Activated T-helper 17 cell treated with anti-CD3 and anti-CD28 coated beads, Interleukin-2, amount 50 U/mL, for 72 hours (primary cell): ENCODE data around the gene ANP32A. TPM values are rescaled to one million over a fixed set of nuclear protein-coding genes. Genes with fewer than 3 reads are reported as not detected.

ENCODE experiments used
- ATAC-seq: fragments of 150-1000 bp; cut with Tn5 transposase; replicated peaks from 2 replicates; pipeline ENCODE4 v1.10.0; 2021; ENCODE audit warnings: mild to moderate bottlenecking, moderate library complexity
- H3K27ac Mint-ChIP-seq: one replicate; pipeline ENCODE4 v1.8.0; 2022; ENCODE audit warnings: mixed read lengths
- H3K27me3 Mint-ChIP-seq: one replicate; pipeline ENCODE4 v1.8.0; 2022; ENCODE audit warnings: mixed read lengths
- H3K36me3 Mint-ChIP-seq: one replicate; pipeline ENCODE4 v1.8.0; 2022; ENCODE audit warnings: low read depth, mild to moderate bottlenecking, mixed read lengths
- H3K4me1 Mint-ChIP-seq: one replicate; pipeline ENCODE4 v1.8.0; 2022; ENCODE audit warnings: mixed read lengths
- H3K4me3 Mint-ChIP-seq: one replicate; pipeline ENCODE4 v1.8.0; 2022; ENCODE audit warnings: mild to moderate bottlenecking, mixed read lengths
- H3K9me3 Mint-ChIP-seq: one replicate; pipeline ENCODE4 v1.8.0; 2022; ENCODE audit warnings: mixed read lengths
- total RNA-seq, 2 donors: library from RNA; stranded (reverse); gene quantifications; one replicate each; pipeline ENCODE4 v1.2.3, GENCODE V29; 2022

ANP32A gene
- total RNA-seq, 2 donors from 2014 or later = 130 to 221 TPM

- H3K27me3 Mint-ChIP-seq = peaks cover 3% of the 10 kb centered on the region
- H3K9me3 Mint-ChIP-seq = no peaks in the 10 kb centered on the region
- no peak overlapping the region for H3K4me3 Mint-ChIP-seq
- peak overlapping the region; percentile 71 for H3K27ac Mint-ChIP-seq
- peaks cover 10% of the 10 kb centered on the region for H3K4me1 Mint-ChIP-seq
- peak; percentile 77 for ATAC-seq
- H3K36me3 Mint-ChIP-seq = no peaks in the 10 kb centered on the region
These were observed 9.6 kb upstream of the ANP32A start for GRCh38 chr15:68830141-68830785.

- Mint-ChIP-seq H3K36me3 (no peaks in the 10 kb centered on the region), H3K4me3 (no peak overlapping the region), H3K4me1 (peaks cover 10% of the 10 kb centered on the region), H3K9me3 (no peaks in the 10 kb centered on the region), H3K27me3 (peaks cover 3% of the 10 kb centered on the region), H3K27ac (no peak overlapping the region)
- ATAC-seq = peak; percentile 75
These were observed 8.4 kb upstream of the ANP32A start for GRCh38 chr15:68829068-68829467.

GRCh38 chr15:68823561-68823960 lies 2.9 kb upstream of the ANP32A start:
- Mint-ChIP-seq H3K27me3 (no peaks in the 10 kb centered on the region), H3K27ac (no peak overlapping the region), H3K4me1 (peaks cover 5% of the 10 kb centered on the region), H3K9me3 (no peaks in the 10 kb centered on the region), H3K36me3 (peaks cover 21% of the 10 kb centered on the region), H3K4me3 (no peak overlapping the region)
- no peak for ATAC-seq

DNA sequence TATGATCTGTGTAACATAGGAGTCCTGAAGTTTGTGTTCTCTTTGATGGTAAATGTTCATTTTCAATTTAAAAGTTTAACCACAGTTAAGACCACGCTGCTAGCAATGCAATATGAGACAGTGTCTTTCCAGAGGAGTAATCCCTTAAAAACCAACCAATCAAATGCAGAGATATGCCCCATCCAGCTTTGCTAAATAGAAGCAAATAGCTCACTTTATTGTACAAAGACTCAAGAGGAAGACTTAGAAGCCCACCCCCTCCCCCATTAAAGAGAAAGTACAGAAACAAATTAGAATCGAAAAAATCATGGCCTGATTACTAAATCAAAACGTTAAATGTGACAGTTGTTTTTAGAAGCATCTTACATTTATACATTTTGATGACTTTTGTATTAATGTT lies 2.1 kb upstream of the ANP32A start:
- Mint-ChIP-seq H3K4me1 (peaks cover 5% of the 10 kb centered on the region), H3K9me3 (no peaks in the 10 kb centered on the region), H3K27ac (no peak overlapping the region), H3K4me3 (peak overlapping the region; percentile 99), H3K27me3 (no peaks in the 10 kb centered on the region), H3K36me3 (peaks cover 21% of the 10 kb centered on the region)
- no peak for ATAC-seq

GRCh38 chr15:68821841-68822381 lies 1.2 kb upstream of the ANP32A start:
- Mint-ChIP-seq H3K9me3 (no peaks in the 10 kb centered on the region), H3K4me1 (peaks cover 5% of the 10 kb centered on the region), H3K27me3 (no peaks in the 10 kb centered on the region), H3K27ac (peak overlapping the region; percentile 8), H3K4me3 (peak overlapping the region; percentile 99), H3K36me3 (peaks cover 27% of the 10 kb centered on the region)
- no peak for ATAC-seq

GRCh38 chr15:68821190-68821840 lies 620 bp upstream of the ANP32A start:
- Mint-ChIP-seq H3K4me3 (peak overlapping the region; percentile 99), H3K27me3 (no peaks in the 10 kb centered on the region), H3K27ac (peak overlapping the region; percentile 8), H3K4me1 (peaks cover 10% of the 10 kb centered on the region), H3K9me3 (no peaks in the 10 kb centered on the region), H3K36me3 (peaks cover 33% of the 10 kb centered on the region)
- ATAC-seq = no peak

DNA sequence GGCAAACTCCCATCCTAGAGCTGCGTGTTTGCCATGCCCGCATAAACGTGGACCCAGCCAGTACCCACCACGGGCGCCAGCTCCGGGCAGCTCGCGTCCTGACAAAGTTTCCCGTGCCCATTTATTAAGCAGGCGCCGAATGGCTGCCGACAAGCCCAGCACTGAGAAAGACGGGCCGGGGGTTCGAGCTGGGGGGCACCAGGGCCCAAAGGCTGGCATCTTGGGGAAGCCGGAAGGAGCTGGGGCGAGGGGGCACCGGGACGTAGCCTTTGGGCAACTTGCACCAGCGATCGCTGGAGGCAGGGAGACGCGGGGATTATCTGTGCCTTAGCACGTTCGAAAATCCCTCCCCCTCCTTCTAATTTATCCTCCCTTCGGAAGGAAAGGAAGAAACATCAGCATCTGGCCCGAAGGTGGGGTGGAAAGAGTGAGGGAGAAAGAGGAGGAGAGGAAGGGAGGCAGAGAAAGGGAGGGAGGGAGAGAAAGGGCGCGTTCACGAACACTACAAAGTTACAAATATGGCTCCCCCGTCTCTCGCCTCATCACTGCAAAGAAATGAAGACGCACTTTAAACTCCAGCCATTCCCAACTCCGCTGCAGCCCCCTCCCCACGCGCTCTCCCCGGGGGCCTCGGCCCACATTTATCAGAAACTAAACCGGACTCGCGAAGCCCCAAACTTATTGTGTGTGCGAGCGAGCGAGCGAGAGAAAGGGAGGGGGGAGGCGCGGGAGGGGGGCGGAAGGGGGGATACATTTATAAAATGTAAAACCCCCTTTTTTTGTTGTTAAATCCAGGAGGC lies 1.0 kb downstream of the ANP32A start:
- Mint-ChIP-seq H3K27me3 (no peaks in the 10 kb centered on the region), H3K27ac (peak overlapping the region; percentile 99), H3K4me1 (peaks cover 21% of the 10 kb centered on the region), H3K36me3 (peaks cover 48% of the 10 kb centered on the region), H3K4me3 (peak overlapping the region; percentile 99), H3K9me3 (no peaks in the 10 kb centered on the region)
- no peak for ATAC-seq

GRCh38 chr15:68818769-68819494 lies 1.8 kb downstream of the ANP32A start:
- no peaks in the 10 kb centered on the region for H3K9me3 Mint-ChIP-seq
- no peaks in the 10 kb centered on the region for H3K27me3 Mint-ChIP-seq

DNA sequence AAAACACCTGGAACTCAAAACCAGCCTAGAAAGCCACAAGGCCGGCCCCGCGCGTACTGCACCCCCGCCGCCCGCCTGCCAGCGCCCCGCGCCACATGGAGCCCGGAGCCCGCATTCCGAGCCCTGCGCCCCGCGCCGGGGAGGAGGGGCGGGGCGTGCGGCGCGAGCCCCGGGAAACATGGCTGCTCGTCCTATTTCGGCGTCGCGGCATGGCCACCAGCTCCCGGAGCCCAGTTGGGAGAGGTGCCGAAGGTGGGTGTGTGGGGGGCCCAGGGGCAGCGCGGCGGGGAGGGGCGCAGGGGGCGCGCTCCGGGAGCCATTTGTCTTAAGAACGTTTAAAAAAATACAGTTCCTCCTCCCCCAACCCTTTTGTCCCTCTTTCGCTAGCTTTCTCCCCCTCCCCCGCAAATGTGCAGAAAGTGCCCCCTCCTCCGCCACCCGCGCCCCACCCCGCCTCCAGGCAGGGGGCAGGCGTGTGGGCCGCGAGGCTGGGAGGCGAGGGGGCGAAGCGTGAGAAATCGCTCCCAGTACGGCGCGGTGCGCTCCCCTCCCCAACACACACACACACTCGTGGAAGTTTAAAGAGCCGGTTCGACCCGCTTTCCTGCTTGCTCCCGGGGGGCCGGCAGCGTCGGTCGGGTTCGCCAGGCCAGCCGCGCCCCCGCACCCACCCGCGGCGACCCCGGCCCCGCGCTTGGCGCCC lies 2.5 kb downstream of the ANP32A start:
- H3K9me3 Mint-ChIP-seq = no peaks in the 10 kb centered on the region
- H3K4me3 Mint-ChIP-seq = peak overlapping the region; percentile 99
- H3K27ac Mint-ChIP-seq = no peak overlapping the region
- H3K4me1 Mint-ChIP-seq = peaks cover 24% of the 10 kb centered on the region
- H3K27me3 Mint-ChIP-seq = no peaks in the 10 kb centered on the region
- peak; percentile 20 for ATAC-seq
- H3K36me3 Mint-ChIP-seq = peaks cover 56% of the 10 kb centered on the region

More at GRCh38 chr15:68818769-68819494, 1.8 kb downstream of the ANP32A start:
- ATAC-seq = no peak
- Mint-ChIP-seq H3K4me3 (peak overlapping the region; percentile 99), H3K27ac (peak overlapping the region; percentile 99), H3K36me3 (peaks cover 51% of the 10 kb centered on the region), H3K4me1 (peaks cover 24% of the 10 kb centered on the region)

DNA sequence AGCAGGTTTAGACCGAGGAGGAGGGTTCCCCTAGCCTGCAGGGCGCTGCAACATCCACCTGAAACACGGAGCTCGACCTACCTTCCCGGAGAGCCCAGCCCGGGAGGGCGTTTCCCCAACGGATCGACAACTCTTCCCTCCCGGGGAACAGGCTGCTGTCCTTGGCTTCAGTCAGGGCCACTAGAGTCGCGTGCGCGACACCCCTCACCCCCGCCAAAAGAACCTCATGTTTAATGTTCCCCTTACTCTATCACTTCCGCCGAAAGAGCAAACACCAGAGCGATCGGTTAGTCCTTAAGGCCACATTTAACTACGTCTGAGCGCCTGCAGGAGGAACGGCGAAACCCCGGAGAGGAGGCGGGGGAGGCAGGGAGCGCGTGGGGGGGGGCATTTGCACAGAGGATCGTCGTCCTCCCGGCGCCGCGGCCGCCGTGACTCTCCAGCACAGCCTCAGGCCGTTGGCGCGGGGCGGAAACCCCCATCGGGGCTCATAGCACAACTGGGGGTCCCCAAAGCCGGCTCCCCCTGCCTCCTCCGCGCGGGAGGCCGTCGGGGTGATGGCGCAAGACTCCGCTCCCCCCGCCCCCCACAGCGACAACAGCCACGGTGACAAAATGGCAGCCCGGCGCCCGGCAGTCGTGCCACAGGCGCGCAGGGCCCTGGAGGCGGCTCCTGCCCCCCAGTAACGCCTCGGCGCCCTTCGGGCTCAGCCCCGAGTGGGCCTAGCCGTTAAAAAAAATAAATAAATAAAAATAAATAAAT lies 3.2 kb downstream of the ANP32A start:
- ATAC-seq = peak; percentile 53
- Mint-ChIP-seq H3K9me3 (no peaks in the 10 kb centered on the region), H3K27me3 (no peaks in the 10 kb centered on the region), H3K27ac (peak overlapping the region; percentile 86), H3K4me1 (peaks cover 28% of the 10 kb centered on the region), H3K36me3 (peaks cover 62% of the 10 kb centered on the region), H3K4me3 (peak overlapping the region; percentile 95)

DNA sequence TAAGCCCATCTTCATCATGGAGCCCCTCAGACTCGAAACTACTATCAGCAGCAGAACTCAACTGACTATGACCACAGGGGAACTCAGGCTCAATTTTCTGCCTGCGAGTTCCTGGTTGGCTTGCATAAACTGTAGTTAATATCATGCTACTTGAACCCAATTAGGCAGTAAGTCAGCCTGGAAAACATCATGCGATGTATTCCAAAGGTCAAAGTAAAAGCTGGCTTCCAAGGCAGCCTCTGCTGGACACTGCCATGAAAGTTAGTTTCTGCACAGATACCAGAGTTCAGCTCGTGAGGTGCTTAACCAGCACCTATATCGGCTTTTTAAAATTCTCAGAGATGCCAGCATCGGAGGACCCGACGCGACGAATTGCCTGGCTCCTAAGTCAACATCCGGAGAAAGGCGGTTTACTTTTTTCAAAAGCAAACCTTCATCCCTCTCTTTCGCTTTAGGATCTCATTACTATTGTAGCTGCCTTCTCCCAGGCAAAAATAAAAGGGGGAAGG lies 3.8 kb downstream of the ANP32A start:
- Mint-ChIP-seq H3K4me1 (peaks cover 29% of the 10 kb centered on the region), H3K9me3 (no peaks in the 10 kb centered on the region), H3K27ac (peak overlapping the region; percentile 86), H3K4me3 (peak overlapping the region; percentile 95), H3K27me3 (no peaks in the 10 kb centered on the region), H3K36me3 (peaks cover 68% of the 10 kb centered on the region)
- no peak for ATAC-seq

DNA sequence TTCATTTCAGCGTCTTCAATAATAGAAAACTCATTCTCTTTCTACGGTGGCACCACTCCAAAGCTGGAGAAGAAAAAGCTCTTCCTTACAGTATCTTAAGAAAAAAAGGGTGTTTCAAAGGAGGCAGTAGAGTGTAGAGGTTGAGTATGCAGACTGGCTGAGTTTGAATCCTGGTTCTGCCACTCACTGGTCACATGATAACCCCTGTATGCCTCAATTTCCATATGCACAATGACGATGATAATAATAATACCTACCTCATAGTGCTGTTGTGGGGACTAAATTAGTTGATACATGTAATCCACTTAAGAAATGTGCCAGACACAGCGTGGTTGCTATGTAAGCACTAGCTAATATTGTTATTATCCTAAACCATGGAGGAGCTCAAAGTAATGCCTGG lies 4.5 kb downstream of the ANP32A start:
- Mint-ChIP-seq H3K27me3 (no peaks in the 10 kb centered on the region), H3K4me1 (peaks cover 30% of the 10 kb centered on the region), H3K9me3 (no peaks in the 10 kb centered on the region)

DNA sequence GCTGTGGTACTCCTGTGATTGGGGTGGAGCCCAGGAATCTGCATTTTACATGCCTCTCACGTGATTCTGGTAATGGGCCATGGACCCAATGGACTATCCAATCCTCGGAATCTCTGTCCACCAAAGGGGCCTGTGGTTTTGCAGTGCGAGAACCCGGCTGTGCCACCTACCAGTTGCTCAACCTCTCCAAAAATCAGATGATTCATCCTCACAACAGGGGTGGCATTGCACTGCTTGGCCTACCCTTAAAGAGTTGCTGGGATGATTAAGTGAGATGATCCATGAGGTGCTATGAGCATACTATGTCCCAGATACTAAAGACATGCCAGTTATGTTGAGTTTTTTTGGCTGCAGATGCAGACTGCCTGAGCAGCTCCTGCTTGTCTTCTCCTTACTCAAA lies 5.1 kb downstream of the ANP32A start:
- Mint-ChIP-seq H3K27me3 (no peaks in the 10 kb centered on the region), H3K27ac (peak overlapping the region; percentile 86), H3K4me3 (peak overlapping the region; percentile 95), H3K36me3 (peaks cover 73% of the 10 kb centered on the region), H3K4me1 (peaks cover 34% of the 10 kb centered on the region), H3K9me3 (no peaks in the 10 kb centered on the region)
- ATAC-seq = no peak

More for the DNA sequence above, 4.5 kb downstream of the ANP32A start:
- peak overlapping the region; percentile 95 for H3K4me3 Mint-ChIP-seq
- ATAC-seq = no peak
- H3K36me3 Mint-ChIP-seq = peaks cover 71% of the 10 kb centered on the region
- peak overlapping the region; percentile 86 for H3K27ac Mint-ChIP-seq
